GM19035 (cell line): ENCODE results near the gene SLC25A10.

Experiments used
- ATAC-seq: cut with Tn5 transposase; IDR thresholded peaks from one replicate; pipeline ENCODE4 v1.9.1; 2021; ENCODE audit not compliant: unreplicated experiment

Gene SLC25A10

GRCh38 chr17:81705518-81706231 is 6.4 kb upstream of the SLC25A10 start:
- no peak for ATAC-seq

DNA sequence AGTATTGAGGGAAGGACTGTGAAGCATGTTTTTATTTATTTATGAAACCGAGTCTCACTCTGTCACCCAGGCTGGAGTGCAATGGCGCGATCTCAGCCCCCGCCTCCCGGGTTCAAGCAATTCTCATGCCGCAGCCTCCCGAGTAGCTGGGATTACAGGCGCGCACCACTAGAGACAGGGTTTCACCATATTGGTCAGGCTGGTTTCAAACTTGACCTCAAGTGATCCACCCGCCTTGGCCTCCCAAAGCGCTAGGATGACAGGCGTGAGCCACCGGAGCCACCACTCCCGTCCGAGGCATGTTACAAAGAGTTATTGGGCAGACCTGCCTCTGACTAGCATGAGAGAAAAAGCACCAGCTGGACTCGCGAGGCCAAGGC is 5.9 kb upstream of the SLC25A10 start:
- ATAC-seq = no peak

DNA sequence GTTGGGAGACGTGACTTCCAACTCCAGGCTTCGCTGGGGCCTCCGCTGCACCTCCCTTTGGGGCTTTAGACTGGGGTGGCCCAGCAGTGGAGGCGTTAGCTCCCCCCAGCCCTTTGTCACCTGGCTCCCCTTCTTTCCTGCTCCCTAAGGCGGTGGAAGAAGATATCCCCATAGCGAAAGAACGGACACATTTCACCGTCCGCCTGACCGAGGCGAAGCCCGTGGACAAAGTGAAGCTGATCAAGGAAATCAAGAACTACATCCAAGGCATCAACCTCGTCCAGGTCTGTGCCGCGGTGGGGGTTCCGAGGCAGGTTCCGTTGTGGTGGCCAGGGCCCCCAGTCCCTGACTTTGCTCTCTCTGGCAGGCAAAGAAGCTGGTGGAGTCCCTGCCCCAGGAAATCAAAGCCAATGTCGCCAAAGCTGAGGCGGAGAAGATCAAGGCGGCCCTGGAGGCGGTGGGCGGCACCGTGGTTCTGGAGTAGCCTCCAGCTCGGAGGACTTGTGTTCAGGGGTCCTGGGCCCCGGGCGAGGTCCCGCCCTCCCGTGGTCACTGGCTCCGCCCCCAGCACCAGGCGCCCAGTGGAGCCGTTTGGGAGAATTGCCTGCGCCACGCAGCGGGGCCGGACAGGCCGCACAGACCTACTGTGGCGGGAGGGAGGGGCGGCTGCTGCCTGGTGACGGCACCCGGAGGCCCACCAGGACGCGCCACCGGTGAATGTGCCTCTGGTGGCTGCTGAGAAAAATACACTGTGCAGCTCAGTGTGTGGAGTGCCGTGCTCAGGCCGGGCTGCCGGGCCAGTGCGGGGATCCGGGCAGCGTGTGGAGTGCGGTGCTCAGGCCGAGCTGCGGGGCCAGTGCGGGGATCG is 5.1 kb upstream of the SLC25A10 start:
- ATAC-seq = no peak

DNA sequence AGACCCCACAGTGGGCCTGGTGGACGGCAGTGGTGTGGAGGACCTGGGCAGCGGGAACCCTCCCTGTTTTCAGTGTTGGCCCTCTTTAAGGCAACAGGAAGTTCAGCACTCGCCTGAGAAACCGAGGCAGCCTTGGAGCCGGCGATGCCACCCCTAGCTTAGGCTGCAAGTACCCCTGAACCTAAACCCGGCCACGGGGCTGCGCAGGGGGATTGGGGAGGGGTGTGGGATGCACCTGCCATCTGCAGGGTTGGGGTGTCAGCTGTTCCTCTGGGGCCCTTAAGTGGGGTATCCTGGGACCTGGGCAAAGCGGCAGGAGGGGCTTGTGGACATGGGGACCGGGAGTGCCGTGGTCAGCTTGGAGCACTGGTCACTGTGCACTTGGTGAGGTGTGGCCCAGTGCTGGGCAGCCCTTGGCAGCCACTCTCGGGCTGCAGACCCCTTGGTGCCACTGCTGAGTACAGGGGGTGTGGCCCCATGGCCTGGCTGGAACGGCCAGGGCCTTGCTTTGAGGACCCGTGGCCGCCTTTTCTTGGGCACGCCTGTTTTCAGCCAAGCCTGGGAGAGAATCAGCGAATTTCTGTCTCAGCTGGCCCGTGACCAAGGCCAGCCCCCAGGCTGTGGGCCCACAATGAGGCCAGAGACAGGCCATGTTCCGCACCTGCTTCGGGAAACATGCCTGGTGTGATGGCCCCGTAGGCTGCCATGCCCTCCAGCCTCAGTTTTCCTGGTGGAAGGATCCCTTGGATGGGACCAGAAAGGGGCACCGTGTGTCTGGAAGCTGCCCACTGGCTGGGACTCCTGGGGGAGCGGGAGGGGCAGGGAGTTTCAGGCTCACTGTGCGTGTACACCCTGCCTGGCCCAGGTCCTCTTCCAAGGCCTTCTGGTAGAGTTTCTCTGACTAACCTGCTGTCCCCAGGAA is 4.1 kb upstream of the SLC25A10 start:
- no peak for ATAC-seq

DNA sequence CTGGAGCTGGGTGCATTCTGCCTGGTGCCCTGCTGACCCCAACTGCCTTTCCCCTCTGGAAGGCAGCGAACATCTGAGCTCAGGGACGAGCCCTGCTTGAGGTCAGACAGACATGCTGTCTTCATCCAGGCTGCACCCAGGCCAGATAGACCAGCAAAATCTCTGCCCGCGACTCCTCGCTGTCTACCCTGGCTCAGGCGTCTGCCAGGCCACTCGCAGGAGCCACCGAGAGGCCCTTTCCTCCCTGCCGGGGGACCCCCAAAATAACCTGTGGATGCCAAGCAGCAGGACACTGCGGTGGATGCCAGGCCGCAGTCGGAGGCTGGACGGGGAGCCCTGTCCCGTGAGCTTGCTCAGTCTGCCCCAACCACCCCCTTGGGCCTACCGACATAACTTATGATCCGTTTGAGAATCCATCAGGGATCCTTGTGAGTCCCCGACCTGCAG is 3.3 kb upstream of the SLC25A10 start:
- ATAC-seq = no peak

GRCh38 chr17:81710514-81711308 is 1.4 kb upstream of the SLC25A10 start:
- no peak for ATAC-seq

- ATAC-seq = peak; percentile 23
These were observed 452 bp downstream of the SLC25A10 start for GRCh38 chr17:81712468-81713003.

DNA sequence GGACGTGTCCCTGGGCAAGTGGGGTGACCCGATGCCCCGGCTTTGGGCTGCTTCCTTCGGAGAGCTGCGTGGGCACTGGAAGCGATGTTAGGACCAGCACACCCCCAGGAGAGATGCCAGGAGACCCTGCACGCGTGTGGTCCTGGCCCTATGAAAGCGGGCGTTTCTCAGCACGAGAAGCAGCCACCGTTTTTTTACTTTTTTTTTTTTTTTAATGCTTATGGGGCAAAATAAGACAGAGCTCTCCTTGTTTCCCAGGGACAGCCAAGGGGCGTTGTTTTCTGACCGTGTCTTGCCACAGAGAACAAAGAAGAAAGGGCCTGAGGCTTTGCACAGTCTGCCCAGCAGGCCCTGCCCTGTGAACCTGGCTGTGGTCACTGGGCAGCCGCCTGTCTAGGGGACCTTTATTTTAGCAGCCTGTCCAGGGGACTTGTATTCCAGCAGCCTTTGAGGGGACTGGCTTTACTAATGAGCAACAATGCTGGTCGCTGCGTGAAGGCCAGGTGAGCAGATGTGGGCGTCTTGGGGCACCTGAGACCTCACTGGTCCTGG is 996 bp downstream of the SLC25A10 start:
- ATAC-seq = no peak

GRCh38 chr17:81713556-81714411 is 1.7 kb downstream of the SLC25A10 start:
- no peak for ATAC-seq

DNA sequence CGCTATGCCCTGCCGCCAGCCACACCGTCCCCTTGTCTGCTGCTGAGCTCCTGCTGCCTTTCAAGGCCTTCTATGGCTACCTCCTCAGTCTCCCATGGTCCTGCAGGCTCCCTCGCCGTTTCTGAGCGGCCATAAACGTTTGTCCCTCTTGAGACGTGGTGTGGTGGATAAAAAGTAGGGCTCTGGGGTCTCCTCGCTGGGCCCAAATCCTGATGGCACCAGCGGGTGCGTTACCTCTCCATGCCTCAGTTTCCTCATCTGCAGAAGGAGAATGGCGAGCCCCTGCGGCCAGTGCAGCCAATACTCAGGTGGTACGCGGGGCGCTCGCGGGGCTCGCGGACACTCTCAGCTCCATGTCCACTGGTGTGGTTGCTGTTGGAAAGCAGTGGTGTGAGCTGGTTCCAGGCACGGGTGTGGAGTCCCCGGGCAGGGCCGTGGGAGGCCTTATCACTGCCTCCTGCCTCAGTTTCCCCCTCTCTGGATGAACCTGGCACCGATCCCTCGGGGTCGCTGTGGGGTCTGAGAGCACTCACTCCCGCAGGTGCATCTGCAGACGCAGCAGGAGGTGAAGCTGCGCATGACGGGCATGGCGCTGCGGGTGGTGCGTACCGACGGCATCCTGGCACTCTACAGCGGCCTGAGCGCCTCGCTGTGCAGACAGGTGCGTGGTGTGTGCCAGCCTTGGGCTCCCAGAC is 2.5 kb downstream of the SLC25A10 start:
- no peak for ATAC-seq

DNA sequence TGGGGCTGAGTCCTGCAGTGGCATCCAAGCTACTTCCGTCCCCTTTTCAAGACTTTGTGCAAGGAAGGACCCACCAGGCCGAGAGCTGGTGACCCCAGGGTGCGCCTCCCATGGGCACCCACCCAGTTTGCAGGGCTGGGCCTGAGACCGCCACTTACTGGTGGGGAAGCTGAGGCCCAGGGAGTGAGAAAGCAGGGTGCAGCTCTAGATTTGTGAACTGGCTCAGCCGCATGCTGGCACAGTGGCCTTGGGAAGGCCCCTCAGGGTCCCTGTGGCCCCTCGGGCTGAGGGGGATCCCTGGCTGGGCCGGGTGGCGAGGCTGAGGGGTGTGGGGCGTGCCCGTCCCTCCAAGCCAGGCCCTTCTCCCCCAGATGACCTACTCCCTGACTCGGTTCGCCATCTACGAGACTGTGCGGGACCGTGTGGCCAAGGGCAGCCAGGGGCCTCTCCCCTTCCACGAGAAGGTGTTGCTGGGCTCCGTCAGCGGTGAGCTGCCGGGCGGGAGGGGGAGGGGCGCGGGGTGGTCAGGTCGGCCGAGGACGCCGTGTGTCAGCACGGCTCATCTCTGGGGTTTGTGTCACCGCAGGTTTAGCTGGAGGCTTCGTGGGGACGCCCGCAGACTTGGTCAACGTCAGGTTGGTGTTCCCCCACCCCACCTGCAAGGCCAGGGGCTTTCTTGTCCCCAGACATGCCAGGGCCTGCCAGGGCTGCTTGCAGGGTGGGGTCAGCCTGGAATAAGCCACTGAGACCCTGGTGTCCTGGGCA is 3.2 kb downstream of the SLC25A10 start:
- no peak for ATAC-seq

DNA sequence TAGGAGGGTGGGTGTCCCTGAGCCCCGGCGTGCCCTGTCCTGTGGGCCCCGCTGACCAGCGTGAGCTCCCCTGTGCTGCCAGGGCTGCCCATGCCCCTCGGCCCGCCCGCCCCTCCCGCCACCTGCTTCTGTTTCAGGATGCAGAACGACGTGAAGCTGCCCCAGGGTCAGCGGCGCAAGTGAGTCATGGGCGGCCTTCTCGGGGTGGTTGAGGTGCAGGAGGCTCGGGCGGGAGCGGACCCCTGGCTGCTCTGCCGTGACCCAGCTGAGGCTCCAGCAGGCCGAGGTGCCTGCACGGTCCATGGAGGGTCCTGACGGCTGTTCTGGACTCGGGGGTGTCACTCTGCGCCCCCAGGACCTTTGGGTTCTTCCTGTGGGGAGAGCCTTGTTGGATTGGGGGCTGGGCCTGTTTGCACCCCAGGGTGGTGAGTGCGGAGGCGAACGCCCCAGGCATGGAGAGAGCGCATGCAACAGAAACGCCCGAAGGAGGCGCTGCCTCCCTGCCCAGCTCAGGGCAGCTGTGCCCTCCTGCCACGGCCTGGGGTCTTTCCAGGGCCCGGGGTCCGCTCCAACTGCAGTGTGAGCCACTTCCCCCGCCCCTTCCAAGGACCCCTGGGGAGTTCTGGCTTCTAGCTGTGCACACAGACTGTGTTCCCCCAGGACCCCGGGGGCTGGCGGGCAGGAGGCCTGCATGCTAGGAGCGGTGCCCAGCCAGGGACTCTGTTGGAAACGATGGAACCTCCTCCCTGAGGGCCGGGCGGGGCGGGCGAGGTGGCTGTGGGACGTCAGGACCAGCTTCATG is 4.0 kb downstream of the SLC25A10 start:
- no peak for ATAC-seq

DNA sequence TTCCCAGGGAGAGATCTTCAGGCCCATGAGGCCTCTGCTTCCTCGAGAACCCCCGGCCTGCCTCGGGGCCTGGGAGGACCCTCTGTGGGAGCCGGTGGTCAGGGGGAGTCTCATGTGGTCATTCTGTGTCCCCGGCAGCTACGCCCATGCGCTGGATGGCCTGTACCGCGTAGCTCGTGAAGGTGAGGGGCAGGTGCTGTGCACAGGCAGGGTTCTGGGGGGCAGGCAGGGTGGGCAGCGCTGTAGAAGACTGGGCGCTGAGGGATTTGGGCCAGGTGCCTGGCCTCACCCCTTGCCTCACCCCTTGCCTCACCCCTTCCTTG is 4.6 kb downstream of the SLC25A10 start:
- no peak for ATAC-seq

- ATAC-seq = no peak
These were observed 5.1 kb downstream of the SLC25A10 start for GRCh38 chr17:81717049-81717765.

DNA sequence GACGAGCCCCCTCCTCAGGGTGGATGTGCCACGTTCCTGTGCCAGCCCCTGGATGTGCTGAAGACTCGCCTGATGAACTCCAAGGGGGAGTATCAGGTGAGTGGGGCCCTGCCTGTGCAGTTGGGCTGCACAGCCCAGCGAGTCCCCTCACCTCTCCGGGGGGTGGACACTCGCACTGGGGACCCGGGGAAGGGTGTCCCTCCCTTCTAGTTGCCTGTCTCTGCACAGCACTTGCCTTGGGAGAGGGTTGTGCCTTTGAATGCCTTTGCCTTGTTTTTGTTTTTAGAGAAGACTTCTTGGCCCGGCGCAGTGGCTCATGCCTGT is 5.6 kb downstream of the SLC25A10 start:
- no peak for ATAC-seq
